ENCODE results near the gene ABLIM1.

DNA sequence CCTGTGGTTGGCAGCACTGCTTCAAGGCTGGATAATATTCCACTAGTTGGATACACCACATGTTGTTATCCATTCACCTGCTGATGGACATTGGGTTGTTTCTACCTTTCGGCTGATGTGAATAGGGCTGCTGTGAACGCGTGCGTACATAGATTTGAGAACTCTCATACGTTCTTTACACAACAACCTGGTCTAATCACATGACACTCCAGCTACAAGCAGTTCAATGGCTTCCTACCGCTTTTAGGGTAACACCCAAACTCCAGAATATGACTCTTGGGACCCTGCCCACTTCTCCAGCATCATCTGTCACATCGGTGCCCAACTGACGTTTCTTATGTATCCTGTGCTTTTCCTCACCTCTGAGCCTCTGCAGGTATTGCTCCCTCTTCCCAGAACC is 114.6 kb downstream of the ABLIM1 start:
- TF ChIP-seq POLR2A (IDR thresholded peaks at IDR 0.05; ENCODE audit: low read depth) (no peak), CTCF (IDR thresholded peaks at IDR 0.05) (no peak)

Data from esophagus muscularis mucosa (tissue), 3 donors.